ENCODE results near the gene KLHL25. TPM values are rescaled to one million over a fixed set of nuclear protein-coding genes. Genes with fewer than 3 reads are reported as not detected.

KLHL25 gene
- total and polyA plus RNA-seq, 2 of the 8 experiments (the other 6 are each of a cell fraction or from before 2014, with no cell fraction given) = 16.5 to 22.0 TPM

DNA sequence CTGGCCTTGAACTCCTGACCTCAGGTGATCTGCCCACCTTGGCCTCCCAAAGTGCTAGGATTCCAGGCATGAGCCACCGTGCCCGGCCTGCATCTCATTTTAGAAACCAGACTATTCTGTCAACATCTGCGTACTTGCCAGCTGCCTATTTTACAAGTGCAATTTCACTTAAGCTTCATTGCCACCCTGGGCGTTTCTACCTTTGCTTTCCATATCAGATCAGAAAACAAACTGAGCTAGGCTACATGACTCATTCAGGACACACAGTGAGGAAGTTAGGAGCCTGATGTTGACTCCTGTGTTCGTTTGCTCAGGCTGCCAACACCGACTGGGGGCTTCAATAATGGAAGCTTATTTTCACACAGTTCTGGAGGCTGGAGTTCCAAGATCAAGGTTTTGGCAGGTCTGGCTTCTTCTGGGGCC lies 42.3 kb upstream of the KLHL25 start:
- no peak overlapping the region for H4K5ac ChIP-seq (ENCODE audit: insufficient read length, low read depth, low read length)
- FAIRE-seq (no peak), DNase-seq (ENCODE audit: low read depth in 1 of 2, low spot score in 2 of 2) (no peak)
- H3K79me2 ChIP-seq (ENCODE audit: control insufficient read depth in 1 of 2, insufficient read depth in 2 of 2, low read length in 2 of 2) = no peaks in the 10 kb centered on the region
- no peak overlapping the region for H2BK20ac ChIP-seq (ENCODE audit: low read length)
- no peak overlapping the region for H3K4ac ChIP-seq (replicated peaks; ENCODE audit: insufficient read length, low read depth, low read length)
- H3K56ac ChIP-seq (replicated peaks; ENCODE audit: insufficient read length, low read depth, low read length) = no peak overlapping the region
- peaks cover 0 to 9% (median 4%) of the 10 kb centered on the region in 4 experiments; a peak in 3 of 7 replicates for H3K27me3 ChIP-seq (replicated peaks in 1 of 4; ENCODE audit: control insufficient read depth in 3 of 4, extremely low read depth in 1 of 4, insufficient read depth in 3 of 4, low read length in 3 of 4)
- H2BK120ac ChIP-seq (replicated peaks; ENCODE audit: low read depth, low read length) = no peak overlapping the region
- no peak overlapping the region for H3K4me2 ChIP-seq (ENCODE audit: insufficient read depth in 1 of 2, low read depth in 2 of 2, low read length in 2 of 2)
- H2BK15ac ChIP-seq (ENCODE audit: low read length) = no peak overlapping the region
- H3K4me1 ChIP-seq (replicated peaks in 1 of 4; ENCODE audit: control insufficient read depth in 3 of 4, insufficient read depth in 4 of 4, low read length in 3 of 4) = peaks cover 0 to 4% (median 1%) of the 10 kb centered on the region in 4 experiments; a peak in 2 of 7 replicates
- H2BK12ac ChIP-seq (ENCODE audit: low read depth, low read length) = no peak overlapping the region
- H3K27ac ChIP-seq (ENCODE audit: low read depth, low read length) = no peak overlapping the region
- H2AFZ ChIP-seq (ENCODE audit: low read length) = 0 out of 2 replicates have a peak overlapping the region, but pooled peaks have one; percentile 20
- H4K8ac ChIP-seq (ENCODE audit: extremely low read depth, insufficient read depth, low read length) = no peak overlapping the region
- ChIA-PET POLR2A (ENCODE audit: partially characterized antibody) (no interaction called here), CTCF (ENCODE audit: partially characterized antibody) (interaction anchor here (1.0 to 4.2 kb wide), 5 partner anchors 15 to 109 kb away, joined by 3 to 20 read pairs (median 5); no protein-coding TSS in a partner anchor)
- H3K23ac ChIP-seq (ENCODE audit: insufficient read length) = no peak overlapping the region
- H3K4me3 ChIP-seq (ENCODE audit: extremely low read depth in 1 of 4, insufficient read depth in 2 of 4, low read depth in 3 of 4, low read length in 4 of 4) = no peak overlapping the region
- no peaks in the 10 kb centered on the region for H3K79me1 ChIP-seq (ENCODE audit: low read depth, low read length)
- H4K91ac ChIP-seq (replicated peaks; ENCODE audit: insufficient read length, low read length) = no peak overlapping the region
- H4K20me1 ChIP-seq (replicated peaks in 1 of 2; ENCODE audit: control insufficient read depth in 1 of 2, insufficient read depth in 2 of 2, low read length in 2 of 2) = no peaks in the 10 kb centered on the region
- no peak overlapping the region for H3K18ac ChIP-seq (ENCODE audit: extremely low read depth, low read length)
- no peaks in the 10 kb centered on the region for H3K9me3 ChIP-seq (ENCODE audit: insufficient read depth in 2 of 2, low read depth in 1 of 2, low read length in 1 of 2)
- H3K9ac ChIP-seq (replicated peaks in 1 of 4; ENCODE audit: extremely low read depth in 1 of 4, low read depth in 3 of 4, low read length in 3 of 4) = no peak overlapping the region
- no peaks in the 10 kb centered on the region for H3K36me3 ChIP-seq (ENCODE audit: control insufficient read depth in 2 of 4, insufficient read depth in 4 of 4, low read length in 3 of 4)
- H2BK5ac ChIP-seq (ENCODE audit: low read depth, low read length) = no peak overlapping the region
- no peak overlapping the region for H2AK5ac ChIP-seq (ENCODE audit: low read depth, low read length)
- 92% methylated on average over 6 of the region's 6 CpGs; no CpG with 5 or more reads in 1 of the 2 experiments for WGBS, 2 experiments (ENCODE audit: extremely low coverage in 1 of 2, insufficient coverage in 1 of 2, insufficient read length in 1 of 2, insufficient replicate concordance in 2 of 2, low coverage in 1 of 2, low lambda C conversion rate in 2 of 2, missing lambda C conversion rate in 1 of 2)
- 0 out of 2 replicates have a peak, but pooled peaks cover 2% of the 10 kb centered on the region for H3K23me2 ChIP-seq (ENCODE audit: low read depth, low read length)
- no peak overlapping the region for H3K14ac ChIP-seq (ENCODE audit: insufficient read length)
